WTC11 (cell line): ENCODE measurements around the gene TRAF3IP1. TPM values are rescaled to one million over a fixed set of nuclear protein-coding genes. Genes with fewer than 3 reads are reported as not detected.
A peak's percentile ranks its signal among the peaks of the same experiment; 100 is the strongest.

Experiments used
- ATAC-seq: fragments of 200-7000 bp; cut with Tn5 transposase; 2 replicates; pipeline ENCODE4 v1.10.0; 2021; ENCODE audit warnings: mild to moderate bottlenecking, moderate library complexity
- CTCF ChIA-PET: fragments of 300-600 bp; sonication (Branson Sonifier 250); formaldehyde crosslinking; loops from one replicate; lab custom pipeline; 2021; ENCODE audit warnings: antibody characterized with exemption; lab: Charles Lee
- POLR2A ChIA-PET: fragments of 350-600 bp; sonication (Branson Sonifier 250); formaldehyde crosslinking; loops from one replicate; lab custom pipeline; 2021; ENCODE audit warnings: antibody characterized with exemption; lab: Charles Lee
- DNase-seq: peaks from one replicate; pipeline ENCODE4 v3.0.0; 2021; ENCODE audit warnings: low spot score
- H3K27ac Mint-ChIP-seq: 2 replicates; pipeline ENCODE4 v1.8.0; 2021; ENCODE audit warnings: mixed read lengths
- H3K27me3 Mint-ChIP-seq: 2 replicates; pipeline ENCODE4 v1.8.0; 2021; ENCODE audit warnings: low read depth, mild to moderate bottlenecking, moderate library complexity, mixed read lengths
- H3K36me3 Mint-ChIP-seq: 2 replicates; pipeline ENCODE4 v1.8.0; 2021; ENCODE audit warnings: mixed read lengths
- H3K4me1 Mint-ChIP-seq: 2 replicates; pipeline ENCODE4 v1.8.0; 2022; ENCODE audit warnings: mixed read lengths
- H3K4me3 Mint-ChIP-seq: 2 replicates; pipeline ENCODE4 v1.8.0; 2021; ENCODE audit warnings: mild to moderate bottlenecking, moderate library complexity, mixed read lengths
- H3K9me3 Mint-ChIP-seq: 2 replicates; pipeline ENCODE4 v1.8.0; 2021; ENCODE audit warnings: mixed read lengths
- CREM ChIP-seq: sonication (generic); formaldehyde crosslinking; IDR thresholded peaks from 2 replicates; pipeline ENCODE4 v1.8.1; 2022; ENCODE audit warnings: mild to moderate bottlenecking, missing genetic modification reagents, moderate library complexity
- ELF4 ChIP-seq: sonication (generic); formaldehyde crosslinking; IDR thresholded peaks from 2 replicates; pipeline ENCODE4 v1.8.1; 2022; ENCODE audit warnings: low read depth, mild to moderate bottlenecking, moderate library complexity, missing genetic modification reagents
- FOXP1 ChIP-seq: sonication (generic); formaldehyde crosslinking; IDR thresholded peaks from 2 replicates; pipeline ENCODE4 v1.8.0; 2022; ENCODE audit warnings: missing genetic modification reagents, mild to moderate bottlenecking, moderate library complexity, borderline replicate concordance
- HMGXB4 ChIP-seq: sonication (generic); formaldehyde crosslinking; IDR thresholded peaks from 2 replicates; pipeline ENCODE4 v1.8.1; 2023; ENCODE audit warnings: mild to moderate bottlenecking, moderate library complexity, missing genetic modification reagents
- JUN ChIP-seq: sonication (generic); formaldehyde crosslinking; IDR thresholded peaks from 2 replicates; pipeline ENCODE4 v1.8.0; 2023; ENCODE audit warnings: mild to moderate bottlenecking, missing genetic modification reagents
- KAT7 ChIP-seq: sonication (generic); formaldehyde crosslinking; IDR thresholded peaks from 2 replicates; pipeline ENCODE4 v1.8.1; 2023; ENCODE audit warnings: missing genetic modification reagents, mild to moderate bottlenecking, borderline replicate concordance
- MAX ChIP-seq: sonication (generic); formaldehyde crosslinking; IDR thresholded peaks from 2 replicates; pipeline ENCODE4 v1.8.0; 2022; ENCODE audit warnings: mild to moderate bottlenecking, missing genetic modification reagents
- MXD4 ChIP-seq: fragments of 250-450 bp; sonication (Bioruptor Pico); IDR thresholded peaks from 2 replicates; pipeline ENCODE4 v1.8.0; 2021; ENCODE audit warnings: mild to moderate bottlenecking, moderate library complexity, borderline replicate concordance
- STAT6 ChIP-seq: sonication (generic); formaldehyde crosslinking; conservative IDR thresholded peaks from 2 replicates; pipeline ENCODE4 v1.8.1; 2023; ENCODE audit warnings: mild to moderate bottlenecking, low read depth, missing genetic modification reagents, moderate library complexity
- ZMAT4 ChIP-seq: fragments of 250-450 bp; sonication (Bioruptor Pico); IDR thresholded peaks from 2 replicates; pipeline ENCODE4 v1.9.0; 2021; ENCODE audit warnings: mild to moderate bottlenecking
- ZNF263 ChIP-seq: sonication (generic); formaldehyde crosslinking; IDR thresholded peaks from 2 replicates; pipeline ENCODE4 v1.8.1; 2022; ENCODE audit warnings: low read depth, mild to moderate bottlenecking, moderate library complexity, missing genetic modification reagents
- ZNF671 ChIP-seq: fragments of 250-450 bp; sonication (Bioruptor Pico); IDR thresholded peaks from 2 replicates; pipeline ENCODE4 v1.8.0; 2021; ENCODE audit warnings: mild to moderate bottlenecking
- total RNA-seq: library from RNA; stranded (reverse); gene quantifications from 3 replicates; pipeline ENCODE4 v1.2.3, GENCODE V29; 2021
- TF ChIP-seq, protein P1 (sequence below): sonication (generic); formaldehyde crosslinking; IDR thresholded peaks from 2 replicates; pipeline ENCODE4 v1.8.1; 2022; ENCODE audit warnings: low read depth, missing genetic modification reagents, borderline replicate concordance
- TF ChIP-seq, protein P2 (sequence below): fragments of 200-600 bp; IDR thresholded peaks from 2 replicates; pipeline ENCODE4 v1.8.0; 2022; ENCODE audit warnings: antibody characterized with exemption
- TF ChIP-seq, protein P3 (sequence below): fragments of 250-450 bp; sonication (Bioruptor Pico); IDR thresholded peaks from 2 replicates; pipeline ENCODE4 v2.1.2; 2022; ENCODE audit warnings: mild to moderate bottlenecking, moderate library complexity
- TF ChIP-seq, protein P4 (sequence below): sonication (generic); formaldehyde crosslinking; IDR thresholded peaks from 2 replicates; pipeline ENCODE4 v1.8.1; 2023; ENCODE audit warnings: mild to moderate bottlenecking, missing genetic modification reagents, moderate library complexity
- TF ChIP-seq, protein P5 (sequence below): sonication (generic); formaldehyde crosslinking; IDR thresholded peaks from 2 replicates; pipeline ENCODE4 v1.8.1; 2023; ENCODE audit warnings: mild to moderate bottlenecking, missing genetic modification reagents, borderline replicate concordance
- TF ChIP-seq, protein P6 (sequence below): sonication (generic); formaldehyde crosslinking; IDR thresholded peaks from 2 replicates; pipeline ENCODE4 v1.8.0; 2023; ENCODE audit warnings: missing genetic modification reagents

Gene TRAF3IP1
- total RNA-seq, 1 experiment from 2014 or later, result 18.7 TPM

DNA sequence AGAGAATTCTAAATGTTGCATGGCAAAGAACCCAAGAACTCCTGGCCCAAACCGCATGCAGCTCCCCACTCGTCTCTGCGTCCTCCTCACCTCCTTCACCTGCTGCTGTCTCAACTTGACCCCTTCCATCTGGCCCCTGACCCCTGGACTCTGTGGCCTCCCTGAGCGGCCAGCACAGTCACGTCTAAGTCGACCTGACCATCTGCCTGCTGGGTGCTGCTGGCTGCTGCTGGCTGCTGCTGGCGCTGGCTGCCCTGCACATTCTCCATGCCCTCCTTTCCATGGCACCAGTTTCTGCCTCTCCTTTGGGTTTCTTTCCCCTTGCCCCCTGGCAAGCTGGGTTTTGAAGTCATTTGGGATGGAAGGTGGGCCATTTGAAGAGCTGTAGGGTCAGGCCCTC lies 76.3 kb downstream of the TRAF3IP1 start:
- Mint-ChIP-seq H3K4me3 (no peak overlapping the region), H3K36me3 (0 out of 2 replicates have a peak, but pooled peaks cover 3% of the 10 kb centered on the region), H3K9me3 (no peaks in the 10 kb centered on the region), H3K27ac (peak overlapping the region; percentile 38; the same call in 1 of the 2 replicates), H3K4me1 (peaks cover 3% of the 10 kb centered on the region), H3K27me3 (no peaks in the 10 kb centered on the region)
- no peak for ATAC-seq
- ChIA-PET CTCF (interaction anchor here (0.9 to 1.0 kb wide), 3 partner anchors 26 to 39 kb away, joined by 3 read pairs; no protein-coding TSS in a partner anchor), POLR2A (no interaction called here)
- no peak for DNase-seq
- TF ChIP-seq, protein P1, sequence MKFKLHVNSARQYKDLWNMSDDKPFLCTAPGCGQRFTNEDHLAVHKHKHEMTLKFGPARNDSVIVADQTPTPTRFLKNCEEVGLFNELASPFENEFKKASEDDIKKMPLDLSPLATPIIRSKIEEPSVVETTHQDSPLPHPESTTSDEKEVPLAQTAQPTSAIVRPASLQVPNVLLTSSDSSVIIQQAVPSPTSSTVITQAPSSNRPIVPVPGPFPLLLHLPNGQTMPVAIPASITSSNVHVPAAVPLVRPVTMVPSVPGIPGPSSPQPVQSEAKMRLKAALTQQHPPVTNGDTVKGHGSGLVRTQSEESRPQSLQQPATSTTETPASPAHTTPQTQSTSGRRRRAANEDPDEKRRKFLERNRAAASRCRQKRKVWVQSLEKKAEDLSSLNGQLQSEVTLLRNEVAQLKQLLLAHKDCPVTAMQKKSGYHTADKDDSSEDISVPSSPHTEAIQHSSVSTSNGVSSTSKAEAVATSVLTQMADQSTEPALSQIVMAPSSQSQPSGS (CRISPR knock-in tag), result no peak
- no peak for TF ChIP-seq ZNF263
- no peak for TF ChIP-seq JUN
- TF ChIP-seq, protein P2, sequence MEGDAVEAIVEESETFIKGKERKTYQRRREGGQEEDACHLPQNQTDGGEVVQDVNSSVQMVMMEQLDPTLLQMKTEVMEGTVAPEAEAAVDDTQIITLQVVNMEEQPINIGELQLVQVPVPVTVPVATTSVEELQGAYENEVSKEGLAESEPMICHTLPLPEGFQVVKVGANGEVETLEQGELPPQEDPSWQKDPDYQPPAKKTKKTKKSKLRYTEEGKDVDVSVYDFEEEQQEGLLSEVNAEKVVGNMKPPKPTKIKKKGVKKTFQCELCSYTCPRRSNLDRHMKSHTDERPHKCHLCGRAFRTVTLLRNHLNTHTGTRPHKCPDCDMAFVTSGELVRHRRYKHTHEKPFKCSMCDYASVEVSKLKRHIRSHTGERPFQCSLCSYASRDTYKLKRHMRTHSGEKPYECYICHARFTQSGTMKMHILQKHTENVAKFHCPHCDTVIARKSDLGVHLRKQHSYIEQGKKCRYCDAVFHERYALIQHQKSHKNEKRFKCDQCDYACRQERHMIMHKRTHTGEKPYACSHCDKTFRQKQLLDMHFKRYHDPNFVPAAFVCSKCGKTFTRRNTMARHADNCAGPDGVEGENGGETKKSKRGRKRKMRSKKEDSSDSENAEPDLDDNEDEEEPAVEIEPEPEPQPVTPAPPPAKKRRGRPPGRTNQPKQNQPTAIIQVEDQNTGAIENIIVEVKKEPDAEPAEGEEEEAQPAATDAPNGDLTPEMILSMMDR, result no peak
- no peak for TF ChIP-seq ELF4 (CRISPR knock-in tag)
- TF ChIP-seq, protein P3, sequence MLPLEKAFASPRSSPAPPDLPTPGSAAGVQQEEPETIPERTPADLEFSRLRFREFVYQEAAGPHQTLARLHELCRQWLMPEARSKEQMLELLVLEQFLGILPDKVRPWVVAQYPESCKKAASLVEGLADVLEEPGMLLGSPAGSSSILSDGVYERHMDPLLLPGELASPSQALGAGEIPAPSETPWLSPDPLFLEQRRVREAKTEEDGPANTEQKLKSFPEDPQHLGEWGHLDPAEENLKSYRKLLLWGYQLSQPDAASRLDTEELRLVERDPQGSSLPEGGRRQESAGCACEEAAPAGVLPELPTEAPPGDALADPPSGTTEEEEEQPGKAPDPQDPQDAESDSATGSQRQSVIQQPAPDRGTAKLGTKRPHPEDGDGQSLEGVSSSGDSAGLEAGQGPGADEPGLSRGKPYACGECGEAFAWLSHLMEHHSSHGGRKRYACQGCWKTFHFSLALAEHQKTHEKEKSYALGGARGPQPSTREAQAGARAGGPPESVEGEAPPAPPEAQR (CRISPR knock-in tag), result no peak
- TF ChIP-seq CREM (CRISPR knock-in tag), result no peak
- TF ChIP-seq, protein P4, sequence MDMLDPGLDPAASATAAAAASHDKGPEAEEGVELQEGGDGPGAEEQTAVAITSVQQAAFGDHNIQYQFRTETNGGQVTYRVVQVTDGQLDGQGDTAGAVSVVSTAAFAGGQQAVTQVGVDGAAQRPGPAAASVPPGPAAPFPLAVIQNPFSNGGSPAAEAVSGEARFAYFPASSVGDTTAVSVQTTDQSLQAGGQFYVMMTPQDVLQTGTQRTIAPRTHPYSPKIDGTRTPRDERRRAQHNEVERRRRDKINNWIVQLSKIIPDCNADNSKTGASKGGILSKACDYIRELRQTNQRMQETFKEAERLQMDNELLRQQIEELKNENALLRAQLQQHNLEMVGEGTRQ (CRISPR knock-in tag), result no peak
- no peak for TF ChIP-seq FOXP1
- no peak for TF ChIP-seq MXD4
- TF ChIP-seq, protein P5, sequence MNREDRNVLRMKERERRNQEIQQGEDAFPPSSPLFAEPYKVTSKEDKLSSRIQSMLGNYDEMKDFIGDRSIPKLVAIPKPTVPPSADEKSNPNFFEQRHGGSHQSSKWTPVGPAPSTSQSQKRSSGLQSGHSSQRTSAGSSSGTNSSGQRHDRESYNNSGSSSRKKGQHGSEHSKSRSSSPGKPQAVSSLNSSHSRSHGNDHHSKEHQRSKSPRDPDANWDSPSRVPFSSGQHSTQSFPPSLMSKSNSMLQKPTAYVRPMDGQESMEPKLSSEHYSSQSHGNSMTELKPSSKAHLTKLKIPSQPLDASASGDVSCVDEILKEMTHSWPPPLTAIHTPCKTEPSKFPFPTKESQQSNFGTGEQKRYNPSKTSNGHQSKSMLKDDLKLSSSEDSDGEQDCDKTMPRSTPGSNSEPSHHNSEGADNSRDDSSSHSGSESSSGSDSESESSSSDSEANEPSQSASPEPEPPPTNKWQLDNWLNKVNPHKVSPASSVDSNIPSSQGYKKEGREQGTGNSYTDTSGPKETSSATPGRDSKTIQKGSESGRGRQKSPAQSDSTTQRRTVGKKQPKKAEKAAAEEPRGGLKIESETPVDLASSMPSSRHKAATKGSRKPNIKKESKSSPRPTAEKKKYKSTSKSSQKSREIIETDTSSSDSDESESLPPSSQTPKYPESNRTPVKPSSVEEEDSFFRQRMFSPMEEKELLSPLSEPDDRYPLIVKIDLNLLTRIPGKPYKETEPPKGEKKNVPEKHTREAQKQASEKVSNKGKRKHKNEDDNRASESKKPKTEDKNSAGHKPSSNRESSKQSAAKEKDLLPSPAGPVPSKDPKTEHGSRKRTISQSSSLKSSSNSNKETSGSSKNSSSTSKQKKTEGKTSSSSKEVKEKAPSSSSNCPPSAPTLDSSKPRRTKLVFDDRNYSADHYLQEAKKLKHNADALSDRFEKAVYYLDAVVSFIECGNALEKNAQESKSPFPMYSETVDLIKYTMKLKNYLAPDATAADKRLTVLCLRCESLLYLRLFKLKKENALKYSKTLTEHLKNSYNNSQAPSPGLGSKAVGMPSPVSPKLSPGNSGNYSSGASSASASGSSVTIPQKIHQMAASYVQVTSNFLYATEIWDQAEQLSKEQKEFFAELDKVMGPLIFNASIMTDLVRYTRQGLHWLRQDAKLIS (CRISPR knock-in tag), result no peak
- TF ChIP-seq HMGXB4, result no peak
- TF ChIP-seq STAT6 (CRISPR knock-in tag), result no peak
- TF ChIP-seq KAT7 (CRISPR knock-in tag), result no peak
- no peak for TF ChIP-seq ZNF671 (CRISPR knock-in tag)
- TF ChIP-seq MAX (CRISPR knock-in tag), result no peak
- TF ChIP-seq ZMAT4 (CRISPR knock-in tag), result no peak
- TF ChIP-seq, protein P6, sequence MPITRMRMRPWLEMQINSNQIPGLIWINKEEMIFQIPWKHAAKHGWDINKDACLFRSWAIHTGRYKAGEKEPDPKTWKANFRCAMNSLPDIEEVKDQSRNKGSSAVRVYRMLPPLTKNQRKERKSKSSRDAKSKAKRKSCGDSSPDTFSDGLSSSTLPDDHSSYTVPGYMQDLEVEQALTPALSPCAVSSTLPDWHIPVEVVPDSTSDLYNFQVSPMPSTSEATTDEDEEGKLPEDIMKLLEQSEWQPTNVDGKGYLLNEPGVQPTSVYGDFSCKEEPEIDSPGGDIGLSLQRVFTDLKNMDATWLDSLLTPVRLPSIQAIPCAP, result no peak
